Heart left ventricle (tissue), 16 donors: ENCODE data around the gene TMEM252. TPM values are rescaled to one million over a fixed set of nuclear protein-coding genes. Genes with fewer than 3 reads are reported as not detected.
A peak's percentile ranks its signal among the peaks of the same experiment; 100 is the strongest.

Source experiments
- ATAC-seq, 4 donors: fragments of 200-7000 bp; cut with Tn5 transposase; one replicate each; pipeline ENCODE4 v1.9.1; 2020 to 2022; ENCODE audit warnings: moderate library complexity in 4 of 4, mild to moderate bottlenecking in 3 of 4, moderate number of reproducible peaks in 1 of 4
- DNase-seq, 5 donors: peaks; one replicate each; pipeline ENCODE4 v3.0.0-alpha.2; 2020
- H3K27ac ChIP-seq, 12 donors: fragments of 200-600 bp; sonication (generic) in 4 of 12; one replicate each; pipeline versions ENCODE4 v1.5.0 to v1.8.0; 2016 to 2022; ENCODE audit warnings: mild to moderate bottlenecking in 2 of 12
- H3K27me3 ChIP-seq, 9 donors: fragments of 200-600 bp; sonication (generic) in 2 of 9; one replicate each; pipeline versions ENCODE4 v1.5.1 to v1.8.0; 2016 to 2022; ENCODE audit warnings: mild to moderate bottlenecking in 3 of 9
- H3K36me3 ChIP-seq, 9 donors: fragments of 200-600 bp; sonication (generic) in 2 of 9; one replicate each; pipeline versions ENCODE4 v1.5.0 to v1.8.0; 2018 to 2022; ENCODE audit warnings: mild to moderate bottlenecking in 2 of 9
- H3K4me1 ChIP-seq, 12 donors: fragments of 200-600 bp; sonication (generic) in 4 of 12; one replicate each; pipeline versions ENCODE4 v1.5.0 to v1.8.0; 2016 to 2022; ENCODE audit warnings: mild to moderate bottlenecking in 3 of 12
- H3K4me3 ChIP-seq, 12 donors: fragments of 200-600 bp; sonication (generic) in 4 of 12; one replicate each; pipeline versions ENCODE4 v1.5.0 to v1.8.0; 2017 to 2022; ENCODE audit warnings: mild to moderate bottlenecking in 9 of 12, moderate library complexity in 4 of 12
- H3K9me3 ChIP-seq, 12 donors: fragments of 200-600 bp; sonication (generic) in 4 of 12; one replicate each; pipeline versions ENCODE4 v1.5.0 to v1.8.0; 2016 to 2022; ENCODE audit warnings: mild to moderate bottlenecking in 1 of 12
- CTCF ChIP-seq, 12 donors: fragments of 200-600 bp; sonication (generic) in 4 of 12; IDR thresholded peaks; one replicate each; pipeline versions ENCODE4 v1.5.0 to v1.8.0; 2018 to 2022; ENCODE audit warnings: antibody characterized with exemption in 12 of 12, mild to moderate bottlenecking in 5 of 12
- POLR2A ChIP-seq, 2 donors: fragments of 450-650 bp; IDR thresholded peaks; one replicate each; pipeline ENCODE4 v1.6.1; 2017; ENCODE audit warnings: antibody characterized with exemption in 2 of 2, mild to moderate bottlenecking in 2 of 2, moderate library complexity in 2 of 2
- WGBS, 4 donors: extraction: QIAGEN DNeasy Blood & Tissue Kit in 2 of 4; methylation state at CpG; one replicate each; pipeline versions ENCODE4 v1.1.5 to v1.1.7; 2013 to 2018; 5-methylcytosine and 5-hydroxymethylcytosine counted together
- intact Hi-C, 10 donors: fragments of 100-400 bp; cut with DNase I; formaldehyde crosslinking; loops; one replicate each; pipeline versions ENCODE4 v1.11.1 to v1.14.2; 2022
- polyA plus RNA-seq, 2 donors: library from polyadenylated mRNA; stranded (reverse); fragments of 200-250 nt; gene quantifications; one replicate each; pipeline ENCODE4 v1.2.3, GENCODE V29; 2013
- total RNA-seq, 9 donors: library from RNA; depleted of rRNA in 2 of 9; stranded (reverse); fragments of >200 nt in 2 of 9; fragmentation: NEBNext Ultra II Directional in 3 of 9; extraction: Animal tissue kit (Norgen Biotek cat#: 25700) in 3 of 9; gene quantifications; one replicate each; pipeline versions ENCODE4 v1.1.0 to v1.2.4, GENCODE V29; 2016 to 2023
- donor health status: ischemic (EF 13 %, LVEDD 7.1; RV severe dilation, severe dysfunction).
- donor health status: healthy with polysubstance abuse.
- donor health status: DM: no; HTN: yes; CAD: no.
- donor health status: DM: no; HTN: no; CAD: no.
- donor health status: ischemic (EF 25% LVEDD 6.9; RV normal size, moderate dysfunction).
- donor health status: ischemic (EF 25% LVEDD 5.7; RV mildly dilated, moderate dysfunction).
- donor health status: healthy.
- donor health status: DM: yes; HTN: yes; CAD: no.
- donor health status: ischemic (EF 35%, LVEDD 5.7; RV mildly dilated, moderate dysfunction).
- donor health status: nonischemic (EF 11% LVEDD 7.7; RV severe dilation, severe dysfunction).
- donor health status: DM: yes; HTN: yes; CAD: no.
- donor health status: PGD.
- donor health status: ischemic (EF 29% LVEDD 5.4; RV normal size, mild dysfunction).
- donor health status: nonischemic (EF 23%, LVEDD 6.1; RV moderate dilation, normal function).

Gene TMEM252
- total and polyA plus RNA-seq, 11 donors, result not detected

- 38 to 79% (median 73%) methylated on average over 1 of the region's 1 CpG; no CpG with 5 or more reads in 1 of the 4 donors for whole genome bisulfite sequencing, 4 donors
- ATAC-seq (no peak), DNase-seq (no peak)
- Histone ChIP-seq H3K4me3 (no peak overlapping the region), H3K27ac (no peak overlapping the region), H3K27me3 (no peaks in the 10 kb centered on the region), H3K36me3 (no peaks in the 10 kb centered on the region), H3K4me1 (peaks cover 0 to 23% (median 5%) of the 10 kb centered on the region in 12 donors), H3K9me3 (no peaks in the 10 kb centered on the region)
- TF ChIP-seq POLR2A (IDR thresholded peaks at IDR 0.05) (no peak), CTCF (IDR thresholded peaks at IDR 0.05) (no peak)
- intact Hi-C loops, result loop anchor here in 1 of 10 donors (5.0 kb wide), 1 partner anchor 38 kb away; no protein-coding TSS in a partner anchor
Measured at GRCh38 chr9:68555437-68556150, 14.9 kb upstream of the TMEM252 start.

- WGBS, 4 donors, result 39 to 70% (median 62%) methylated on average over 3 of the region's 3 CpGs
Measured at GRCh38 chr9:68552700-68553476, 12.2 kb upstream of the TMEM252 start.

GRCh38 chr9:68551191-68551590 is 10.5 kb upstream of the TMEM252 start:
- Histone ChIP-seq H3K27me3 (no peaks in the 10 kb centered on the region), H3K36me3 (no peaks in the 10 kb centered on the region), H3K4me3 (no peak overlapping the region), H3K9me3 (no peaks in the 10 kb centered on the region), H3K27ac (peak overlapping the region in 1 of 12 donors; percentile 13), H3K4me1 (peaks cover 0 to 29% (median 4%) of the 10 kb centered on the region in 12 donors)
- WGBS, 4 donors, result 58 to 71% (median 65%) methylated on average over 4 of the region's 4 CpGs
- ATAC-seq (peak in 1 of 4 donors; percentile 36), DNase-seq (no peak)
- TF ChIP-seq CTCF (IDR thresholded peaks at IDR 0.05) (no peak), POLR2A (IDR thresholded peaks at IDR 0.05) (no peak)
- intact Hi-C loops, result no loop called here

More at GRCh38 chr9:68552700-68553476, 12.2 kb upstream of the TMEM252 start:
- no peaks in the 10 kb centered on the region for H3K9me3 ChIP-seq
- DNase-seq, result no peak
- no peaks in the 10 kb centered on the region for H3K27me3 ChIP-seq
- H3K36me3 ChIP-seq, result no peaks in the 10 kb centered on the region
- peak in 2 of 4 donors; percentile 29 to 47 for ATAC-seq
- no peak overlapping the region for H3K4me3 ChIP-seq
- peak overlapping the region in 1 of 12 donors; percentile 53 for H3K27ac ChIP-seq
- H3K4me1 ChIP-seq, result peaks cover 0 to 12% (median 0%) of the 10 kb centered on the region in 12 donors
- intact Hi-C loops, result no loop called here
- no peak for TF ChIP-seq CTCF (IDR thresholded peaks at IDR 0.05)
- no peak for TF ChIP-seq POLR2A (IDR thresholded peaks at IDR 0.05)

GRCh38 chr9:68548241-68548640 is 7.6 kb upstream of the TMEM252 start:
- Histone ChIP-seq H3K27me3 (no peaks in the 10 kb centered on the region), H3K9me3 (no peaks in the 10 kb centered on the region), H3K4me3 (no peak overlapping the region), H3K36me3 (no peaks in the 10 kb centered on the region), H3K27ac (peak overlapping the region in 1 of 12 donors; percentile 91), H3K4me1 (peaks cover 0 to 38% (median 4%) of the 10 kb centered on the region in 12 donors)
- intact Hi-C loops, result loop anchor here in 1 of 10 donors (10.0 kb wide), 1 partner anchor 63 kb away; no protein-coding TSS in a partner anchor
- WGBS, 4 donors, result 46 to 59% (median 51%) methylated on average over 3 of the region's 3 CpGs
- TF ChIP-seq POLR2A (IDR thresholded peaks at IDR 0.05) (no peak), CTCF (IDR thresholded peaks at IDR 0.05) (no peak)
- ATAC-seq, result no peak
- no peak for DNase-seq
